ENCODE results near the gene CREB5.

Gene CREB5

GRCh38 chr7:28626221-28626620, 213.9 kb downstream of the CREB5 start:
- no peaks in the 10 kb centered on the region for H3K9me3 ChIP-seq (ENCODE audit: control insufficient read depth, insufficient read depth, low read length)
- no peaks in the 10 kb centered on the region for H3K27me3 ChIP-seq (ENCODE audit: control insufficient read depth, insufficient read depth, low read length)
- peaks cover 2% of the 10 kb centered on the region for H3K4me1 ChIP-seq (ENCODE audit: control insufficient read depth, insufficient read depth, low read length)
- H3K9ac ChIP-seq (ENCODE audit: low read depth, low read length), result no peak overlapping the region
- H3K4me3 ChIP-seq (ENCODE audit: low read depth, low read length), result no peak overlapping the region
- no peaks in the 10 kb centered on the region for H3K36me3 ChIP-seq (ENCODE audit: control insufficient read depth, insufficient read depth, low read length)

GRCh38 chr7:28626624-28627262, 214.4 kb downstream of the CREB5 start:
- H3K36me3 ChIP-seq (ENCODE audit: control insufficient read depth, insufficient read depth, low read length), result no peaks in the 10 kb centered on the region
- no peaks in the 10 kb centered on the region for H3K27me3 ChIP-seq (ENCODE audit: control insufficient read depth, insufficient read depth, low read length)
- peaks cover 2% of the 10 kb centered on the region for H3K4me1 ChIP-seq (ENCODE audit: control insufficient read depth, insufficient read depth, low read length)
- H3K9me3 ChIP-seq (ENCODE audit: control insufficient read depth, insufficient read depth, low read length), result no peaks in the 10 kb centered on the region
- H3K4me3 ChIP-seq (ENCODE audit: low read depth, low read length), result no peak overlapping the region
- no peak overlapping the region for H3K9ac ChIP-seq (ENCODE audit: low read depth, low read length)

- H3K9me3 ChIP-seq (ENCODE audit: control insufficient read depth, insufficient read depth, low read length), result no peaks in the 10 kb centered on the region
- no peak overlapping the region for H3K4me3 ChIP-seq (ENCODE audit: low read depth, low read length)
- H3K27me3 ChIP-seq (ENCODE audit: control insufficient read depth, insufficient read depth, low read length), result no peaks in the 10 kb centered on the region
- no peak overlapping the region for H3K9ac ChIP-seq (ENCODE audit: low read depth, low read length)
- H3K36me3 ChIP-seq (ENCODE audit: control insufficient read depth, insufficient read depth, low read length), result no peaks in the 10 kb centered on the region
- peaks cover 2% of the 10 kb centered on the region for H3K4me1 ChIP-seq (ENCODE audit: control insufficient read depth, insufficient read depth, low read length)
Measured at GRCh38 chr7:28627263-28627653, 214.9 kb downstream of the CREB5 start.

DNA sequence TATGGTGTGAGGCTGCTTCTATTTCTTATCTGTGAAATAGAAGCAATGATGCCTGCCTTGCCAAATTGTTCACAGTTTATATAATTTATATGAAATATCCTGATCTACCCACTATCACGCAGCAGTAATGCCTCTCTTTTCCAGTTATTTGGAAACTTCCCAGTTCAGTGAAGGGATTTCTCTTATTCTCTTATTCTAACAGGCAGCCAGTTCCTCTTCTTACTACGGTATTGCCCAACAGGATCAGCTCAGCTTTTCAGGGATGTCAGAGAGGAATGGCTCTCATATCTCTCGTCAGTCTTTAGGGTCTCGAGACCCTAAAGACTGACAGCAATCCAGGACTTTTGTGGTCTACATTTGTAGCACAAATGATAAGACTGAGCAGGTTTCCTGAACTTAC, 215.6 kb downstream of the CREB5 start:
- no peak overlapping the region for H3K9ac ChIP-seq (ENCODE audit: low read depth, low read length)
- H3K27me3 ChIP-seq (ENCODE audit: control insufficient read depth, insufficient read depth, low read length), result no peaks in the 10 kb centered on the region
- no peaks in the 10 kb centered on the region for H3K36me3 ChIP-seq (ENCODE audit: control insufficient read depth, insufficient read depth, low read length)
- H3K4me3 ChIP-seq (ENCODE audit: low read depth, low read length), result no peak overlapping the region
- no peaks in the 10 kb centered on the region for H3K9me3 ChIP-seq (ENCODE audit: control insufficient read depth, insufficient read depth, low read length)
- H3K4me1 ChIP-seq (ENCODE audit: control insufficient read depth, insufficient read depth, low read length), result peaks cover 2% of the 10 kb centered on the region

DNA sequence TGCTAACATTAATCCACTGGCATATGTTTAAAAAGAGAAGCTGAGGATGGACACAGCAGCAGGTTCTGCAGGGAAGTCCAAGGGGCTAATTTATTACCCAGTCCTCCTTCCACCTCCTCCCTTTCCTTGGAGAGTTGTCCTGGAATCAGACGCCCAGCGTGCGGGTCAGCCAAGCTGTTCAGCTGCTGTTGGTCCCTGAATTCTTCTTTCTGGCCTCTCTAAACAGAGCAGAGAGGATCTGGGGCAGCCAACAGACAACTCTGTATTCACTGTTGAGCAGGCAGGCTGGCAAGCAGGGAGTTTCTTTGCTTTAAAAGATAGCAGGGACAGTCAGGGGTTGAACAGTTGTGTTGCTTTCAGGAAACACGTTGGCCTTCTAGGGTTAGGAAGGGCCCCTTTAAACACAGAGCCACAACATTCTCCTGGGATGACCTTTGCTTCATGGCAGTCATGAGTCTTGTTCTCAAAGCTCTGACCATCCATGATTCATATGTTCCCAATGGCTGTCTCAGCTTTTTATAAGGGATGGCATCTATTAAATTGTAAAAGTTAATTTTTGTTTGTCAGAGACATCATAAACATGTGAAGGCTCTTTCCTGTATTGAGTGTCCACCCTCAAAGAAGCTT, 217.0 kb downstream of the CREB5 start:
- H3K9me3 ChIP-seq (ENCODE audit: control insufficient read depth, insufficient read depth, low read length), result no peaks in the 10 kb centered on the region
- H3K9ac ChIP-seq (ENCODE audit: low read depth, low read length), result no peak overlapping the region
- peaks cover 2% of the 10 kb centered on the region for H3K4me1 ChIP-seq (ENCODE audit: control insufficient read depth, insufficient read depth, low read length)
- no peaks in the 10 kb centered on the region for H3K27me3 ChIP-seq (ENCODE audit: control insufficient read depth, insufficient read depth, low read length)
- no peaks in the 10 kb centered on the region for H3K36me3 ChIP-seq (ENCODE audit: control insufficient read depth, insufficient read depth, low read length)
- H3K4me3 ChIP-seq (ENCODE audit: low read depth, low read length), result no peak overlapping the region

- Histone ChIP-seq H3K27me3 (ENCODE audit: control insufficient read depth, insufficient read depth, low read length) (no peaks in the 10 kb centered on the region), H3K4me1 (ENCODE audit: control insufficient read depth, insufficient read depth, low read length) (peaks cover 2% of the 10 kb centered on the region), H3K9me3 (ENCODE audit: control insufficient read depth, insufficient read depth, low read length) (no peaks in the 10 kb centered on the region), H3K9ac (ENCODE audit: low read depth, low read length) (no peak overlapping the region), H3K4me3 (ENCODE audit: low read depth, low read length) (no peak overlapping the region), H3K36me3 (ENCODE audit: control insufficient read depth, insufficient read depth, low read length) (no peaks in the 10 kb centered on the region)
Measured at GRCh38 chr7:28630350-28630749, 218.0 kb downstream of the CREB5 start.

- H3K36me3 ChIP-seq (ENCODE audit: control insufficient read depth, insufficient read depth, low read length), result no peaks in the 10 kb centered on the region
- H3K9ac ChIP-seq (ENCODE audit: low read depth, low read length), result no peak overlapping the region
- no peaks in the 10 kb centered on the region for H3K4me1 ChIP-seq (ENCODE audit: control insufficient read depth, insufficient read depth, low read length)
- H3K4me3 ChIP-seq (ENCODE audit: low read depth, low read length), result no peak overlapping the region
- H3K27me3 ChIP-seq (ENCODE audit: control insufficient read depth, insufficient read depth, low read length), result no peaks in the 10 kb centered on the region
- H3K9me3 ChIP-seq (ENCODE audit: control insufficient read depth, insufficient read depth, low read length), result no peaks in the 10 kb centered on the region
Measured at GRCh38 chr7:28631995-28632394, 219.7 kb downstream of the CREB5 start.

DNA sequence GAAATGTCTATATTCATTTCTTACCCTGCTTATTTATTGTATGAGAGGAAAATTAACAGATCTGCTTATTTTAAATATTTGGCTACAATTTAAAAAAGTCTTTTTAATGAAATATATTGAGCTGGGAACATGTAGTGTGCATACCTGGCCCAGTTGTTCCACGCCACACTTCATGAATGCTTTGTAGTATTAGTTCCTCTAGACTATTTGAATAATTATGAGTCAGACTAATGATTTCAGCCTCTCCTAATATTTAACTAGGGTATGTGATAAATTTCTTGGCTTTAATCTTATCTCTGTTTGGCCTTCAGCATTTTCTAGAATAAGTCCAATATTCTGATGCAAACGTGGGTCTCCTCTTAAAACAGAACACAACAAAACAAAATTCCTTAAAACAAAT, 226.6 kb downstream of the CREB5 start:
- Histone ChIP-seq H3K36me3 (ENCODE audit: control insufficient read depth, insufficient read depth, low read length) (no peaks in the 10 kb centered on the region), H3K4me1 (ENCODE audit: control insufficient read depth, insufficient read depth, low read length) (peaks cover 15% of the 10 kb centered on the region), H3K9ac (ENCODE audit: low read depth, low read length) (no peak overlapping the region), H3K9me3 (ENCODE audit: control insufficient read depth, insufficient read depth, low read length) (no peaks in the 10 kb centered on the region), H3K27me3 (ENCODE audit: control insufficient read depth, insufficient read depth, low read length) (no peaks in the 10 kb centered on the region), H3K4me3 (ENCODE audit: low read depth, low read length) (no peak overlapping the region)

GRCh38 chr7:28640001-28640400, 227.7 kb downstream of the CREB5 start:
- Histone ChIP-seq H3K36me3 (ENCODE audit: control insufficient read depth, insufficient read depth, low read length) (no peaks in the 10 kb centered on the region), H3K4me1 (ENCODE audit: control insufficient read depth, insufficient read depth, low read length) (peaks cover 16% of the 10 kb centered on the region), H3K9ac (ENCODE audit: low read depth, low read length) (no peak overlapping the region), H3K27me3 (ENCODE audit: control insufficient read depth, insufficient read depth, low read length) (no peaks in the 10 kb centered on the region), H3K9me3 (ENCODE audit: control insufficient read depth, insufficient read depth, low read length) (no peaks in the 10 kb centered on the region), H3K4me3 (ENCODE audit: low read depth, low read length) (no peak overlapping the region)

DNA sequence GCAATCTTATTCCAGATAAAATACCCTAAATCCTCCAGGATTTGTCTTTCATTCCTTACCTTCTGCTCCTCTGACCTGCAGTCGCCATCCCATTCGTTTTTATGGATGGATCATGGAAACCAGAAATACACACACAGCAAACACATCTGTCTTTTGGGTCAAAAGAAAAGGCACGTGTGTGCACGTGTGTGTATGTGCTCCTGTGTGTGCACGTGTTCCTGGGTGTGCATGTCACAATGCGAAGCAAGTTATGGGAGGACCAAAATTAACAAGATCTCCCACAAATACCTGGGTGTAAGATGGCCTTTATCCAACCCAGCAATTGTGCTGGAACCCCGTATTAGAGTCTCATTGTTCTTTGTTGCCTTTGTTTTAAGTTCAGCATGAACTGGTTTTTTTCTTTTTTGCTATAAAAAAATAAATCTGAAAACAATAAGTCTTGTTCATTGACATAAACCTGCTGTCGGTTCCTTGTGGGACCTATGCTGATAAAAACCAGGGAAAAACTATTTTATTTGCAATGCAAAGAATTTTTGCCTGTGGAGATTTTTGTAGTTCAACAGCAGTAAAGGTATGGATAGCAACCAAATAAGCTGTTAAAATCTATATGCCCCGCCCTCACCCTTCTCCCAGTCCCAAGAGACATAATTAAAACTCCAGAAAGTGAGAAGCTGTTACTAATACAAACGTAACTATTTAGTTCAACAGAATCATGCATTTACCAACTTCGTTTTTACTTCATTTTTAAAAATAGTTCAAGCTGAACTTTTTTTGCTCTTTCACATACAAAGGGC, 229.6 kb downstream of the CREB5 start:
- no peaks in the 10 kb centered on the region for H3K36me3 ChIP-seq (ENCODE audit: control insufficient read depth, insufficient read depth, low read length)
- H3K27me3 ChIP-seq (ENCODE audit: control insufficient read depth, insufficient read depth, low read length), result no peaks in the 10 kb centered on the region
- peaks cover 16% of the 10 kb centered on the region for H3K4me1 ChIP-seq (ENCODE audit: control insufficient read depth, insufficient read depth, low read length)
- no peak overlapping the region for H3K4me3 ChIP-seq (ENCODE audit: low read depth, low read length)
- H3K9me3 ChIP-seq (ENCODE audit: control insufficient read depth, insufficient read depth, low read length), result no peaks in the 10 kb centered on the region
- H3K9ac ChIP-seq (ENCODE audit: low read depth, low read length), result no peak overlapping the region

- H3K4me3 ChIP-seq (ENCODE audit: low read depth, low read length), result no peak overlapping the region
- H3K36me3 ChIP-seq (ENCODE audit: control insufficient read depth, insufficient read depth, low read length), result no peaks in the 10 kb centered on the region
- no peaks in the 10 kb centered on the region for H3K27me3 ChIP-seq (ENCODE audit: control insufficient read depth, insufficient read depth, low read length)
- no peak overlapping the region for H3K9ac ChIP-seq (ENCODE audit: low read depth, low read length)
- H3K4me1 ChIP-seq (ENCODE audit: control insufficient read depth, insufficient read depth, low read length), result peaks cover 16% of the 10 kb centered on the region
- H3K9me3 ChIP-seq (ENCODE audit: control insufficient read depth, insufficient read depth, low read length), result no peaks in the 10 kb centered on the region
Measured at GRCh38 chr7:28643188-28643569, 230.9 kb downstream of the CREB5 start.

Measured in iPS-15b (cell line).